Measurements from ENCODE around the gene PACSIN1. TPM values are rescaled to one million over a fixed set of nuclear protein-coding genes. Genes with fewer than 3 reads are reported as not detected.

The PACSIN1 gene
- total RNA-seq, 1 experiment from 2014 or later = 7.0 TPM

DNA sequence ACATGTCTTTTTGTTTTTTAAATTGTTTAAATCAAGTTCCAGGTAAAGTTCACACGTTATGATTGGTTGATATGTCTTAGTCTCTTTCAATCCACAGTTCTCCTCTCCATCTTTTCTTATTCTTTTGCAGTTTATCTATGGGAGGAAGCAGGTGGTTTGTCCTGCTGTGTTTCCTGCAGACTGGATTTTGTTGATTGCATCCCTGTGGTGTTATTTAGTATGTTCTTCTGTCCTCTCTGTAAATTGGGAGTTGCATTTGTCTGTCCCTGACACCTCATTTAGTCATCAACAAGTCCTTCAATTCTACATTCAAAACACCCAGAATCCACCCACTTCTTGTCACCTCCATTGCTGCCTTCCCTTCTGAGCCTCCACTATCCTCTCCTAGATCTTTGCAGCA, 8.1 kb downstream of the PACSIN1 start:
- H2BK20ac ChIP-seq (ENCODE audit: low read depth, low read length, poor library complexity, severe bottlenecking) = no peak overlapping the region
- H3K56ac ChIP-seq (ENCODE audit: insufficient read length, low read depth, low read length) = no peak overlapping the region
- no peaks in the 10 kb centered on the region for H4K20me1 ChIP-seq (ENCODE audit: control insufficient read depth, insufficient read depth, insufficient read length)
- H3K9me3 Mint-ChIP-seq = peaks cover 10% of the 10 kb centered on the region in 2 experiments
- H3K18ac ChIP-seq (ENCODE audit: insufficient read length, low read depth, low read length) = no peak overlapping the region
- peaks cover 1% of the 10 kb centered on the region; the same call in 1 of the 2 replicates for H3K27me3 Mint-ChIP-seq (ENCODE audit: low read depth)
- no peaks in the 10 kb centered on the region for H3K27me3 ChIP-seq (ENCODE audit: insufficient read depth, low read length)
- H3T11ph ChIP-seq (ENCODE audit: low read length) = no peak overlapping the region
- no peaks in the 10 kb centered on the region for H3K9me3 ChIP-seq (ENCODE audit: control insufficient read depth, low read depth, low read length)
- no peak overlapping the region for H2BK120ac ChIP-seq (ENCODE audit: low read depth, low read length, poor library complexity, severe bottlenecking)
- no peak overlapping the region for H3K27ac ChIP-seq (ENCODE audit: insufficient read length, low read depth, low read length)
- no peak overlapping the region for H3K14ac ChIP-seq (ENCODE audit: insufficient read depth, low read length)
- no peaks in the 10 kb centered on the region for H3K23me2 ChIP-seq (ENCODE audit: insufficient read length, low read depth, low read length, poor library complexity, severe bottlenecking)
- H3K79me1 ChIP-seq (ENCODE audit: insufficient read depth, low read depth, low read length, poor library complexity, severe bottlenecking) = no peaks in the 10 kb centered on the region
- H4K91ac ChIP-seq (ENCODE audit: insufficient read length, low read depth, low read length) = no peak overlapping the region
- no peak overlapping the region for H2BK5ac ChIP-seq (ENCODE audit: insufficient read length, low read length)
- H2AK5ac ChIP-seq (ENCODE audit: insufficient read length, low read length) = no peak overlapping the region
- no peak overlapping the region for H3K4me3 Mint-ChIP-seq
- no peak overlapping the region for H2AFZ ChIP-seq (ENCODE audit: low read length)
- WGBS (ENCODE audit: extremely low coverage, insufficient read length, low lambda C conversion rate) = no CpG with 5 or more reads among the region's 1 CpG
- no peak overlapping the region for H3K23ac ChIP-seq (ENCODE audit: insufficient read length, low read depth, low read length)
- TF ChIP-seq, protein P1, sequence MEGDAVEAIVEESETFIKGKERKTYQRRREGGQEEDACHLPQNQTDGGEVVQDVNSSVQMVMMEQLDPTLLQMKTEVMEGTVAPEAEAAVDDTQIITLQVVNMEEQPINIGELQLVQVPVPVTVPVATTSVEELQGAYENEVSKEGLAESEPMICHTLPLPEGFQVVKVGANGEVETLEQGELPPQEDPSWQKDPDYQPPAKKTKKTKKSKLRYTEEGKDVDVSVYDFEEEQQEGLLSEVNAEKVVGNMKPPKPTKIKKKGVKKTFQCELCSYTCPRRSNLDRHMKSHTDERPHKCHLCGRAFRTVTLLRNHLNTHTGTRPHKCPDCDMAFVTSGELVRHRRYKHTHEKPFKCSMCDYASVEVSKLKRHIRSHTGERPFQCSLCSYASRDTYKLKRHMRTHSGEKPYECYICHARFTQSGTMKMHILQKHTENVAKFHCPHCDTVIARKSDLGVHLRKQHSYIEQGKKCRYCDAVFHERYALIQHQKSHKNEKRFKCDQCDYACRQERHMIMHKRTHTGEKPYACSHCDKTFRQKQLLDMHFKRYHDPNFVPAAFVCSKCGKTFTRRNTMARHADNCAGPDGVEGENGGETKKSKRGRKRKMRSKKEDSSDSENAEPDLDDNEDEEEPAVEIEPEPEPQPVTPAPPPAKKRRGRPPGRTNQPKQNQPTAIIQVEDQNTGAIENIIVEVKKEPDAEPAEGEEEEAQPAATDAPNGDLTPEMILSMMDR (conservative IDR thresholded peaks at IDR 0.05) = no peak
- no peak overlapping the region for H2BK12ac ChIP-seq (ENCODE audit: insufficient read length, low read depth, low read length)
- no peak overlapping the region for H3K9ac ChIP-seq (ENCODE audit: extremely low read depth, insufficient read length, low read length)
- no peaks in the 10 kb centered on the region; the same call in 1 of the 2 replicates for H3K4me1 ChIP-seq (ENCODE audit: insufficient read depth, low read length)
- H3K4ac ChIP-seq (ENCODE audit: low read depth, low read length) = no peak overlapping the region
- no peak overlapping the region for H3K4me2 ChIP-seq (ENCODE audit: insufficient read depth, insufficient read length, low read length)
- no peak overlapping the region for H4K8ac ChIP-seq (replicated peaks; ENCODE audit: insufficient read length, low read depth, low read length)
- no peak for DNase-seq
- H3K27ac Mint-ChIP-seq = peak overlapping the region in 1 of 3 experiments; percentile 49; a peak in 1 of 7 replicates
- H3K79me2 ChIP-seq (ENCODE audit: insufficient read depth, low read length) = no peaks in the 10 kb centered on the region
- H3K36me3 Mint-ChIP-seq (ENCODE audit: insufficient read depth in 1 of 3, low read depth in 3 of 3) = peaks cover 8 to 10% (median 8%) of the 10 kb centered on the region in 3 experiments; a peak in 6 of 7 replicates
- H4K5ac ChIP-seq (ENCODE audit: insufficient read length, low read depth, low read length) = no peak overlapping the region
- H2BK15ac ChIP-seq (ENCODE audit: low read depth, low read length) = no peak overlapping the region
- peaks cover 7 to 23% of the 10 kb centered on the region in 2 experiments for H3K4me1 Mint-ChIP-seq
